Epithelial cell of proximal tubule (primary cell): ENCODE data around the gene DCUN1D2. TPM values are rescaled to one million over a fixed set of nuclear protein-coding genes. Genes with fewer than 3 reads are reported as not detected.
A peak's percentile ranks its signal among the peaks of the same experiment; 100 is the strongest.

ENCODE experiments used
- DNase-seq: peaks from one replicate; pipeline ENCODE4 v3.0.0-alpha.2; 2011; ENCODE audit warnings: low read depth
- H3K4me3 ChIP-seq: 2 replicates; pipeline ENCODE4 v1.5.1; 2011; ENCODE audit warnings: low read depth, mild to moderate bottlenecking, low read length
- CTCF ChIP-seq: conservative IDR thresholded peaks from 2 replicates; pipeline ENCODE4 v1.5.1; 2012; ENCODE audit warnings: low read depth, mild to moderate bottlenecking, low read length
- total RNA-seq: library from RNA; depleted of rRNA; stranded (reverse); fragments of >200 nt; gene quantifications from 2 replicates; pipeline ENCODE4 v1.2.3, GENCODE V29; 2015

DCUN1D2 gene
- total RNA-seq, 1 donor from 2014 or later: 8.7 TPM

GRCh38 chr13:113483504-113484293, 6.8 kb downstream of the DCUN1D2 start:
- TF ChIP-seq CTCF: no peak
- H3K4me3 ChIP-seq: peak overlapping the region; percentile 44
- DNase-seq: no peak

GRCh38 chr13:113483081-113483480, 7.4 kb downstream of the DCUN1D2 start:
- DNase-seq: no peak
- peak overlapping the region; percentile 44 for H3K4me3 ChIP-seq
- TF ChIP-seq CTCF: no peak

- TF ChIP-seq CTCF: no peak
- DNase-seq: no peak
Measured at GRCh38 chr13:113479179-113479578, 11.3 kb downstream of the DCUN1D2 start.

GRCh38 chr13:113477724-113478123, 12.8 kb downstream of the DCUN1D2 start:
- H3K4me3 ChIP-seq: no peak overlapping the region
- no peak for TF ChIP-seq CTCF
- no peak for DNase-seq

More at GRCh38 chr13:113479179-113479578, 11.3 kb downstream of the DCUN1D2 start:
- H3K4me3 ChIP-seq: no peak overlapping the region

- no peak for TF ChIP-seq CTCF
- no peak overlapping the region for H3K4me3 ChIP-seq
- DNase-seq: no peak
Measured at GRCh38 chr13:113476811-113477210, 13.7 kb downstream of the DCUN1D2 start.

- no peak for DNase-seq
- TF ChIP-seq CTCF: no peak
- H3K4me3 ChIP-seq: no peak overlapping the region
Measured at GRCh38 chr13:113475911-113476310, 14.6 kb downstream of the DCUN1D2 start.

GRCh38 chr13:113475280-113475679, 15.2 kb downstream of the DCUN1D2 start:
- no peak overlapping the region for H3K4me3 ChIP-seq

More at GRCh38 chr13:113475280-113475679, 15.2 kb downstream of the DCUN1D2 start:
- DNase-seq: no peak
- no peak for TF ChIP-seq CTCF
